Inflammatory macrophage treated with lipopolysaccharide for 4 hours (primary cell): ENCODE measurements around the gene SLC19A1.
A peak's percentile ranks its signal among the peaks of the same experiment; 100 is the strongest.
"Not testable (repeated sequence)": the region's sequence is repeated elsewhere in the genome, so short reads cannot be mapped to it uniquely, and the experiment has no call there.

Source experiments
- DNase-seq: peaks from one replicate; pipeline ENCODE4 v3.0.0-alpha.2; 2020

Gene SLC19A1

DNA sequence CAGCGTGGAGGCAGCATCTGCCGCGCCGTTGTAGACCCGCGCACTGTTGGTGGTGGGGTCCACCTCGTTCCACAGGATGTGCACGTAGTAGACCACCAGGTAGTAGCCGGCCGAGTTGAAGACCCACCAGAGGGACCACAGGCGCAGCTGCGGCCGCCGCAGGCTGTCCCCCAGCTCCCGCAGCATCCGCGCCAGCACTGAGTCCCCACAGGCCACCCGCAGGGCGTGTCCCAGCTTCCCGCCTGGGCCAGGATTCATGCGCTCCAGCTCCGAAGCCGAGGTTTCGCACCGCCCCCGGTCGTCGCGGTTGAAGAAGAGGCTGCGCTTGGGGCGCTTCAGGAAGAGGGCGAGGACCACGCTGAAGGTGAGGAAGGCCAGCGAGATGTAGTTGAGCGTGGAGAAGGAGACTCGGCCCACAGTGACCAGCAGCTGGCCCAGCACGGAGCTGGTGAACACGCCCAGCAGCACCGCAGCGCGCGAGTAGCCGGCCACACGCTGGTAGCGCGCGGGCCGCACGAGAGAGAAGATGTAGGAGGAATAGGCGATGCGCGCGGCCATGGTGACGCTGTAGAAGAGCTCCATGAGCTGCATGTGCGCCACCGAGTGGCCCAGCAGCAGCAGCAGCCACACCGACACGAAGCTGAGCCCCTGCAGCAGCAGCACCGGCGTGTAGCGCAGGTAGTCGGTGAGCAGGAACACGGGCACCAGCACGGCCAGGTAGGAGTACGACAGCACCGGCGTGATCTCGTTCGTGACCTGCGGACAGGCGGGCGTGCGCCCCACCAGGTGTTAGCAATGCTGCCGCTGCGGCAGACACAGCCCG lies 10.6 kb downstream of the SLC19A1 start:
- no peak for DNase-seq

DNA sequence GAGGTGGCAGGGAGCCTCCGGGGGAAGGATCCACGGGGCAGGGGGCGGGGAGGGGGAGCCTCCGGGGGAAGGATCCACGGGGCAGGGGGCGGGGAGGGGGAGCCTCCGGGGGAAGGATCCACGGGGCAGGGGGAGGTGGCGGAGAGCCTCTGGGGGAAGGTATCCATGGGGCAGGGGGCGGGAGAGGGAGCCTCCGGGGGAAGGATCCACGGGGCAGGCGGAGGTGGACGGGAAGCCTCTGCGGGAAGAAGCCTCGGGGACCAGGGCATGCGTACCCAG lies 11.2 kb downstream of the SLC19A1 start:
- not testable (repeated sequence) for DNase-seq

DNA sequence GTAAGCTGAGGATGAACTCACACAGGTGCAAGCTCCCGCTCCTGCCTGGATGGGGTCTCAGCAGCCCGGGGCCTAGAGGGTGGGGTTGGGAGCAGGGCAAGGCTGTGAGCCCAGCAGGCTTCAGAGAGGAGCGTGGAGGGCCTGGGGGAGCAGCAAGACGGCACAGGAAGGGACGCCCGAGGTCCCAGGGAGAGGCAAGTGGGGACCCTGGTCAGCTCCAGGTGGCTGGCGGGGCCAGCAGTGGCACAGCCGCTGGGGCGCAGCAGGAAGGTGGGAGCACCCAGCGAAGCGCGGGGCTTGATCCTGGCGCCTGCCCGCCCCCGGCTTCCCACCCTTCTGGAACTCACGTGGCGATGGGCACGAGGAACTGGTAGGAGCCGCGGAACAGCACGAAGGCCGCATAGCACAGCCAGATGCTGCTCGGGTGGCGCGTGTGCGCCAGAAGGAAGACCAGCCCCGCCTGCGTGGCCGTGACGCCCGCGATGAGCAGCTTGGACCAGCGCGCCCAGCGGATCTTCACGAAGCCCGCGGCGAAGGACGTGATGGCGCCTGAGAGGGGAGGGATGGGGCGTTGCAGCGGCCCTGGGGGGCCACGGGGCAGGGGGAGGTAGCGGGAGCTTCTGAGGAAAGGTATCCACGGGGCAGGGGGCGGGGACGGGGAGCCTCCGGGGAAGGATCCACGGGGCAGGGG lies 11.7 kb downstream of the SLC19A1 start:
- DNase-seq: no peak

DNA sequence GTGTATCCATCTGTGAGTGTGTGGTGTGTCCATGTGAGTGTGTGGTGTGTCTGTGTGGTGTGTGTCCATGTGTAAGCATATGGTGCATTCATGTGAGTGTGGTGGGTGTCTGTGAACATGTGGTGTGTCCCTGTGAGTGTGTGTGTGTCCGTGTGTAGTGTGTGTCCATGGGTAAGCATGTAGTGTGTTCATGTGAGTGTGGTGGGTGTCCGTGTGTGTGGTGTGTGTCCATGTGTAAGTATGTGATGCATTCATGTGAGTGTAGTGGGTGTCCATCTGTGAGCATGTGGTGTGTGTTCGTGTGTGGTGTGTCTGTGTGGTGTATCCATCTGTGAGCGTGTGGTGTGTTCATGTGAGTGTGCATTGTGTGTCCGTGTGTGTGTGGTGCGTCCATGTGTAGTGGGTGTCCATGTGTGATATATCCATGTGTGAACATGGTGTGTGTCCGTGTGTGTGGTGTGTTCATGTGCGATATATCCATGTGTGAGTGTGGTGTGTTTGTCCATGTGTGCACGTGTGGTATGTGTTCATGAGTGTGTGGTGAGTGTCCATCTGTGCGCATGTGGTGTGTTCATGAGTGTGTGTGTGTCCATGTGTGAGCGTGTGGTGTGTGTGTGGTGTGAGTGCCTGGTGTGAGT lies 12.3 kb downstream of the SLC19A1 start:
- no peak for DNase-seq

DNA sequence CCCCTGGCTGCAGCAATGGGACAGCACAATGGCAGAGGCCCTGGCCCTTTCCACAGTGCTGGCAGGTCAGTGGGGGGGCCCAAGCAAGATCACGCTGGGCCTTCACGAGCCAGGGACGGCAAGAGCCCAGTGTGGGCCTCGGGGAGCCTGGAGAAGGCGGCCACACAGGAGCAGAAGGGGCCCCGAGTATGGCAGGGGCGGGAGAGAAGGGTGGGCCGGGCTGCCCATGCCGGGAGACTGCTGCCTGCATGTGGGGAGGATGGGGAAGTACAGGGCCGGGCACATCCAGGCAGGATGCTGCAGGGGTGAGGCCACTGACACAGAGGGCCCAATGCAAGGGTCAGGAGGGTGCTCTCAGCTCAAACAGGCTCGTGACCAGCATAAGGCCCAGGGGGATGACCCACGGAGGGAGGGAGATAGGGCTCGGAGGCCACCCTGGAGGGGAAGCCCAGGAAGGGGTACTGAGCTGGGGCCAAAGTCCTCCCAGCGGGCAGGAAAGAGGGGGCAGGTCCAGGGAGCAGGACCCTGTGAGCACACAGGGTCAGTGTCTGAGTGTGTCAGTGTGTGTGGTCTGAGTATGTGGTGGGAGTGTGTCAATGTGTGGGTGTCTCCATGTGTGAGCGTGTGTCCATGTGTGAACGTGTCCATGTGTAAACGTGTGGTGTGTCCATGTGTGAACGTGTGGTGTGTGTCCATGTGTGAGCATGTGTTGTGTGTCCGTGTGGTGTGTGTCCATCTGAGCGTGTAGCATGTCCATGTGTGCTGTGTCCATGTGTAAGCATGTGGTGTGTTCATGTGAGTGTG lies 13.1 kb downstream of the SLC19A1 start:
- DNase-seq: no peak

DNA sequence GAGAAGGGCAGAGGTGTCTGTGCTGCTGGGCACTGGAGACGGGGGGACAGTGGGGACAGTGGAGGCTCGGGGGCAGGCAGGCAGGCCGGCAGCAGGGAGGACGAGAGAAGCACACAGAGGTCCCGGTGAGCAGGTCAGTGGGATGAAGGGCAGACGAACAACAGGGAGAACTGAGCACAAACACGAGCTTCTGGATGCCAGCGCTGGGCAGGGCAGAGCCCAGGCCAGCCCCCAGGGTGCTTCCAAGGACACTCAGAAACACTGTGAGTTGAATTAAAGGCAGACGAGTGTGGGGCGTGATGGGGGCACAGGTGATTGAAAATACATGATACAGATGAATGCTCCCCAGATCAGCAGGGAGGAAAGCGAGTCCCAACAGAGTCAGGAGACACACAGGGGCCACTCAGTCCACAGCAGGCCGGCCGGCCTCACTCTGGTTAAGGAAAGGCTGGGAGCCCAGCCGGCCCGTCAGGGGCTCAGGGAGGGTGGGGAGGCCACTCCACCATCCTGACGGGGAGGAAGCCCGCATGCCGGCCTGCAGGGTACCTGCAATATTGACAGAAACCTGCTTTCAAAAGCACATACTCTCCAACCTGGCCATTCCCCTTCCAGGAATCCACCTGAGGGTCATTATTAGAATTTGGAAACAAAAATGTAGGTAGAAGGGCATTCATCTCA lies 14.1 kb downstream of the SLC19A1 start:
- no peak for DNase-seq

DNA sequence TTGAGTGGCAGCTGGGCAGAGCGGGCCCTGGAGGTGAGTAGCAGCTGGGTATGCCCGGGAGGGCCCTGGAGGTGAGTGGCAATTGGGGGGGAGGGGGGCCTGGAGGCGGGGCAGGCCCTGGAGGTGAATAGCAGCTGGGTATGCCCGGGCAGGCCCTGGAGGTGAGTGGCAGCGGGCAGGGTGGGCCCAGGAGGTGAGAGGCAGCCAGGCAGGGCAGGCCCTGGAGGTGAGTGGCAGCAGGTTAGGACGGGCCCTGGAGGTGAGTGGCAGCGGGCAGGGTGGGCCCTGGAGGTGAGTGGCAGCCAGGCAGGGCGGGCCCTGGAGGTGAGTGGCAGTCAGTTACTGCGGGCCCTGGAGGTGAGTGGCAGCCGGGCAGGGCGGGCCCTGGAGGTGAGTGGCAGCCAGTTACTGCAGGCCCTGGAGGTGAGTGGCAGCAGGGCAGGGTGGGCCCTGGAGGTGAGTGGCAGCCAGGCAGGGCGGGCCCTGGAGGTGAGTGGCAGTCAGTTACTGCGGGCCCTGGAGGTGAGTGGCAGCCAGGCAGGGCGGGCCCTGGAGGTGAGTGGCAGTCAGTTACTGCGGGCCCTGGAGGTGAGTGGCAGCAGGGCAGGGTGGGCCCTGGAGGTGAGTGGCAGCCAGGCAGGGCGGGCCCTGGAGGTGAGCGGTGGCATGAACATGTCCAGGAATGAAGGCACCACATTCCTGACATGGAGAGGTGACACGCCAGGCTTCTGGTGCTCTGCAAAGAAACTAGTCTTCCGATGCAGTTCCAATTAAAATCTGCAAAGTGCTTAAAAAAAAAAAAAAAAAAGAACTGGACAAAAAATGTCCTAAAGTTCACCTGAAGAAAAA lies 14.9 kb downstream of the SLC19A1 start:
- DNase-seq: not testable (repeated sequence)

DNA sequence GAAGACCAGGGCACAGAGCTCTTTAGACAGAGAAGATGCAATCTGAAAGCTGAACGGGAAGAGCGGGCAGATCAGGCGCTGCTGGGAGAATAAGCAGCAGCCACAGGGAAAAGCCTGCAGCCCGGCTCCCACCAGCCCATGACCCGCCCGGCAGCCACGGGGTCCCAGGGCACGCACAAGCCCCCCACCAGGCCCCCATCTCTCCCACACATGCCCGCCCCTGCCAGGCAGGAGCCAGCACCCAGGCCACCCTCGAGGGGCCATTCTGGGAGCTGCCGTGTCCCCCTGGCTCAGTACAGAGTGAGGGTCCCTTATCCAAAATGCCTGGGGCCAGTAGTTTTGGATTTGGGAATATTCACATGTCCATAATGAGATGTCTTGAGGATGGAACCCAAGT lies 16.3 kb downstream of the SLC19A1 start:
- no peak for DNase-seq

DNA sequence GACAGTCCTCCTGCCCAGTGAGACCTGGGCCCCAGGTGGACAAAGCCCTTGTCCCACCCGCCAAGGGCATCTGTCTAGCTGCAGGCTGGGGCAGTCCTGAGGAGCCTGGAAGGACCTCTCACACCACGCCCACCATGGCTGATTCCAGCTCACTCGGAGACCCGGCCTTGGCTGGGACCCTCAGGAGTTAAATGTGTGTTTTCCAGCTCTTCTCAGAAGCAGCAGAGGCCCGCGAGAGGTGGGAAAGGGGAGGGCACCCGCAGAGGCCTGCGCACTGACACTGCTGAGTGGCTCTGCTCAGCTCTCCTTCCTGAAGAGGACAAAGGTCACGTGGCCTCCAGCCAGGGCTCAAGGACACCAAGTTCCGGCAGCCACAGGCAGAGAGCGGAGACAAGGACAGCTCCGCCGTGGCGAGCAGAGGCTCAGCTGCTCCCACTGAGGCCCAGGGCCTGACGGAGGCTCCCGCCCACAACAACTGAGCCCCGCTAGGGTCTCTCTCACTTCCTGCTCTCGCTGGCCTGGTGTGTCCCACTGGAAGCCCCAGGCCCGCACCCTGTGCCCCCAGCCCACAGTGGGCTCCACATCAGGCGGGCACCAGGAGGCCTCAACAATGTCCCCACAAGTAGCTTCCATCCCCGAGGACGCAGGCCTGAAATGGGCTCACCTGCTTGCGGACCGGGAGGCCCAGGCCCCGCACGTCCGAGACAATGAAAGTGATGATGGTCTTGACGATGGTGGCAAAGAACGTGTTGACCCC lies 16.9 kb downstream of the SLC19A1 start:
- DNase-seq: no peak

DNA sequence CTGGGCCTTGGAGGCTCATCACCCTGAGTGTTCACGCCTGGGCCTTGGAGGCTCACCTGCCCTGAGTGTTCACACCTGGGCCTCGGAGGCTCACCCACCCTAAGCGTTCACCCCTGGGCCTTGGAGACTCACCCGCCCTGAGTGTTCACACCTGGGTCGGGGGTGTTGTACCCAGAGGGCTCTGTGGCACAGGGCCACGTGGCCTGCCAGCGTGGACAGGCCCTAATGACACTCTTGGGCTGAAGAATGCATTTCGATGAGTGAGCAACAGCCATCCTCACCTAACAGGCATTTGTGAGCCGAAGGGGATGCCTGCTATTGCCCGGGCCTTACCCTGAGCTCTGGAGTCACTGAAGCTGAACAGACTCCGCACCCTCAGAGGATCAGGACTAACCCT lies 17.5 kb downstream of the SLC19A1 start:
- DNase-seq: no peak

DNA sequence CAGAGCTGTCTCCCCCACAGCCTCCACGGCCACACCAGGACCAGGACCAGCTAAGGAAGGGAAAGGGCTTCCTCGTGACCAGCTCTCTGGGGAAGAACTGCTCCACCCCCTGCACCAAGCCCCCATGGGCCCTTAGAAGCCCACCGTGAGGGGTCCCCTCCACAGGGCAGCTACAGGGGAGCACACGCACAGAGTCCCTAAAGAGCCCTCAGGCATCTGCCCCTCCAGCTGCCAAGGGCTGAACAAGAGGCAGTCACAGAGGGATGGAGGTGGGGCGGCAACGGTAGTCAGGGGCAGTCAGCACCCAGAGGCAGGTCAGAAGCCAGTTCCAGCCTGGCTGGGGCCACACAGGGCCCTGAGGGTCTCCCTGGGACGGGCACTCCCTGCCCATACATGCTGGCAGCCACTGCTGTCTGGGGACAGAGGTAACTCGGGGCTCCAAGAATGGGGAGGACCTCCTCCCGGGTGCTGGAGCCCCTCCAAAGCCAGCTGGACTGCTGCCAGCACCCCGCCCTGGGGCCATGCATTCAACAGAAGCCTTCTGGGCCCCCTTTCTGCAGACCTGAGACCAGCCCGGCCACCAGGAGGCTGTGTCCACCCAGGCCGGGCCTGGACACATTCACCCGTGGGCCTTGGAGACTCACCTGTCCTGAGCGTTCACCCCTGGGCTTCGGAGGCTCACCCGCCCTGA lies 18.7 kb downstream of the SLC19A1 start:
- DNase-seq: no peak

DNA sequence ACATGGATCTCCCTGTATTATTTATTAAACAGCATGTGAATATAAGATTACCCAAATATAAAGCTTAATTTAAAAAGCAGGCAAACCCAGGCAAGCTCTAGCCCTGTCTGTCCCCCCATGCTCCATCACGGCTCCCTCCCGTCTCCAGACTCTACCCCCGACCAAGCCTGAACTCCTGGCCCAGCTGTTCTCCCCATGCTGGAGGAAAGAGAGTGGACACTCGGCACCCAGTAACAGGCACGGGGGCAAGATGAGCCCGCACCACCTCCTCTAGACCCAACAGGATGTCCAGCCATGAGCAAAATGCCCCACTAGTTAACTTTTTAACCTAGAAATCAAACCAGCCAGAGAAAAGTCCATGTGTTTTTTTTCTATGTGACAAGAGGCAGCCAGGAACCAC lies 19.3 kb downstream of the SLC19A1 start:
- no peak for DNase-seq

DNA sequence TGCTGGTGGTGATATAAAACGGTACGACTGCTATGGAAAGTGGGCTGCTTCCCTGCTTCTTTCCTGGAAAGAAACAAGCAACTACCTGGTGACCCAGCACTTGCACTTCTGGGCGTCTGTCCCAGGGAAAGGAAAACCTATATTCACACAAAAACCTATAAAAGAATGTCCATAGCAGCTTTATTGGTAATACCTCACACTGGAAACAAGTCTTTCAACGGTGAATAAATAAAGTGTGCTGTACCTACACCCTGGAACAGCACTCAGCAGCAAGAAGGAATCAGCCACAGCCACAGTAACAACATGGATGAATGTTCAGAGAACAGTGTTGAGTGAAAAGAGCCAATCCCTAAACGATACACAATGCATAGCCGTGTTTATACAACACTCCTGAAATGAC lies 19.9 kb downstream of the SLC19A1 start:
- no peak for DNase-seq

DNA sequence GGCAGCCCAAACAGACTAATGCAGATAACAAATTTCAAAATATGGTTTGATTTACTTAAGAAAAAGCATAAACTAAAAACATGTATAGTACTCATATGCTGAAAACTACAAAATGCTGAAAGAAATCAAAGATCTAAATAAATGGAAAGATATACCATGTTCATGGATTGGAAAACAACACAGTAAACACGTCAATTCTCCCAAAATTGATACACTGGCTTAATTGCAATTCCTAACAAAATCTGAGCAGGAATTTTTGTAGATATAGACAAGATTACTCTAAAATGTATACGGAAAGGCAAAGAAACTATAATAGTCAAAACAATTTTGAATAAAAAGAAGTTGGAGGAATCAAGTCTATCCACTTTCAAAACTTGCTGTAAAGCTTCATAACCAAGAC lies 21.0 kb downstream of the SLC19A1 start:
- DNase-seq: no peak

DNA sequence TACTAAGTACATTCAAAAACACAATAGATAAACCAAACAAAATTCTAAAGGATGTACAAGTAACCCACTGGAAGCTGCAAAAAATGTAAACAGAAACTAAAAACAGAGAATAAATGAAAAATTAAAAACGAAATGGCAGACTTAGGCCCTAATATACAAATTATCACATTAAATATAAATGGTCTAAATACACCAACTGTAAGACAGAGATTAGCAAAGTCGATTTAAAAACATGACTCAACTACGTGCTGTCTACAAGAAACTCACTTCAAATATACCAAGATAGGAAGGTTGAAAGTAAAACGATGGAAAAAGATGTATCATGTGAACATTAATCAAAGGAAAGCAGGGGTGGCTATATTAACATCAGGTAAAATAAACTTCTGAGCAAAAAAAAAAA lies 23.1 kb downstream of the SLC19A1 start:
- no peak for DNase-seq

DNA sequence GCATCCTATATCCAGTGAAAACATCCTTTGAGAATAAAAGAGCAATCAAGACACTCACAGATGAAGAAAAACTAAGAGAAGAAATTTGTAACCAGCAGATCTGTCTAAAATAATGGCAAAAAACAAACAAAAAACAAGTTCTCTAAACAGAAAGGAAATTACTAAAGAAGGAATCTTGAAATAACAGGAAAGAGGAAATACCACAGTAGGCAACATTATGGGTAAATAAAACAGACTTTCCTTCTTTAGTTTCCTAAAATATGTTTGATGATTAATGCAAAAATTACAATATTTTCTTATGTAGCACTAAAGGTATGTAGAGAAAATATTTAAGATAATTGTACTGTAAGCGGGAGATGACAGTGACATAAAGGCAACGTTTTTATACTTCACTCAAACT lies 23.5 kb downstream of the SLC19A1 start:
- peak; percentile 49 for DNase-seq

DNA sequence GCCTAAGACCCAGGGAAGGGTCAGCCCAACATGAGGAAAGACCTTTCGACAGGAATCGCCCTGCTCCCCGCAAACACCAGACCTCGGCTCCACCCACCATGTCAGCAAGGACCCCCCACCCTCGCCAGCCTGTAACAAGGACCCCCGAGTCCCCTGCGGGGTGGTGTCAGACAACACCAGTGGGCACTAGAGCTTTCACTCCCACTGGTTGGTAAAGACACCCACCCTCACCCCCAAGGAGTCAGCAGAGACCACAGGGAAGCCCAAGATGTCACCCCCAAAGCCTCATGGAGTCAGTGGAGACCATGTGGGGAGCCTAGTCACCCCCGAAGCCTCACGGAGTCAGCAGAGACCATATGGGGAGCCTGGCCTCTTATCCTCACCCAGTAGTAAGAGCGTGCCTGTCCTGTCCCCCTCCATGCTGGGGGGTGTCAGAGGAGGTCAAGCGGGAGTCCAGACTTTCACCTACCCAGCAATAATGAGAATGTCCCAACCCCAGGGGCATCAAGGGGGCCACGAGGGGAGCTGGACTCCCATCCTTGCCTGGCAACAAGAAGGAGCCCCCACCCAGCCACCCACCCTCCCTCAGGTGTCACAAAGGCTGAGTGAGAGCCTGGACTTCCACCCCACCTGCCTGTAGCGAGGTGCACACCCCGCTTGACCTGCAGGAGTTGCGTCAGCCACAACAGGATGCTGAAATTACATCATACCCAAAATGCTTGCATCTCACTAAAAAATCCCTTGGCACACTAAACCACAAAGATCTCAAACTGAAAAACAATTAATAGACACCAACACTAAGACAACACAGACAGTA lies 24.8 kb downstream of the SLC19A1 start:
- peak; percentile 23 for DNase-seq

DNA sequence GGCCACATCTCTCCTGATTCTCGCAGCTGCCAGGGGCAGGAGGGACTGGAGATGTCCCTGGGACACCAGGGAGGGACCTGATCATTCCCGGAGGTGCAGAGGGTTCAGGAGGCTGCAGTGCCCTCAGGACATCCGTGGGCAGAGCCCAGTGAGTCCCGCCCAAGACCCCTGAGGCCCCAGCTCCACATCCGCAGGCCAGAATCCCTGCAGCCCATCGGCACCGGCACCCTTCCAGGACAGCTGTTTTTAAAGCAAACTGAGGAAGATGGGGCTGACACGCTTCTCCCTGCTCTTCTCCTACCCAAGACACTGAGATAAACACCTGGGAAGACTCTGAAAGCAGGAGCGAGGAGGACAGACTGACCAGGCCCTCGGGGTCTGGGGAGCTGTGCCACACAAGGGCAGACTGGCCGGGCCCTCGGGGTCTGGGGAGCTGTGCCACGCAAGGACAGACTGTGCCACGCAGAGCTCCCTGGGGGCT lies 25.5 kb downstream of the SLC19A1 start:
- no peak for DNase-seq

DNA sequence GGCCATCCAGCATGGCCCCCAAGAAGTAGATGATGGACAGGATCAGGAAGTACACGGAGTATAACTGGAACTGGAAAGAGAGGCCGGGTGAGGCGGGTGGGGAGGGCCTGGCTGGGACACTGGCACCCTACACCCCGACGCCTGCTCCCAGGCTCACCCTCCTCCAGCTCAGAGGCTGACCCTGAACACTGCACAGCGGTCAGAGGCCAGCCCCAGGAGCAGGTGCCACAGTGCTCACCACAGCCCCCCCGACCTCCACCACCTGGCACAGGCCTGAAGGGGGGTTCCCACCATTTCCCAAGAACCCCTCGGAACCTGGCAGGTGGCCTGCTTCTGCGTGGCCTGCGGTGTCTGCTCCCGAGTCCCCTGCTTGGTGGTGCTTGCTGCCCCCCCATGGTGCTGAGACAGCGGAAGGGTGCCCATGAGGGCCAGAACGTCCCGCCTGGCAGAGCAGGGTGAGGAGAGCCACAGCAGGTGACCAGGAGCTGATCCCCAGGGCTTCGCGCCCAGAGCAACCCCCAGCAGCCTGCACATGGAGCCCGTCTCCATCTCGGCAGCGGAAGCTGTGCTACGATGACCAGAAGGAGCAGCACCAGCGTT lies 26.1 kb downstream of the SLC19A1 start:
- no peak for DNase-seq
